WI38 (cell line): ENCODE measurements around the gene LRRC43.

Experiments used
- H3K4me3 ChIP-seq: 2 replicates; pipeline ENCODE4 v1.5.1; 2011; ENCODE audit warnings: low read depth, mild to moderate bottlenecking, control low read depth, low read length
- TF ChIP-seq, protein P1 (sequence below): IDR thresholded peaks from 2 replicates; pipeline ENCODE4 v1.5.1; 2012; ENCODE audit warnings: low read depth, mild to moderate bottlenecking, control low read depth, low read length

The LRRC43 gene

GRCh38 chr12:122228092-122228491, 45.2 kb downstream of the LRRC43 start:
- TF ChIP-seq, protein P1, sequence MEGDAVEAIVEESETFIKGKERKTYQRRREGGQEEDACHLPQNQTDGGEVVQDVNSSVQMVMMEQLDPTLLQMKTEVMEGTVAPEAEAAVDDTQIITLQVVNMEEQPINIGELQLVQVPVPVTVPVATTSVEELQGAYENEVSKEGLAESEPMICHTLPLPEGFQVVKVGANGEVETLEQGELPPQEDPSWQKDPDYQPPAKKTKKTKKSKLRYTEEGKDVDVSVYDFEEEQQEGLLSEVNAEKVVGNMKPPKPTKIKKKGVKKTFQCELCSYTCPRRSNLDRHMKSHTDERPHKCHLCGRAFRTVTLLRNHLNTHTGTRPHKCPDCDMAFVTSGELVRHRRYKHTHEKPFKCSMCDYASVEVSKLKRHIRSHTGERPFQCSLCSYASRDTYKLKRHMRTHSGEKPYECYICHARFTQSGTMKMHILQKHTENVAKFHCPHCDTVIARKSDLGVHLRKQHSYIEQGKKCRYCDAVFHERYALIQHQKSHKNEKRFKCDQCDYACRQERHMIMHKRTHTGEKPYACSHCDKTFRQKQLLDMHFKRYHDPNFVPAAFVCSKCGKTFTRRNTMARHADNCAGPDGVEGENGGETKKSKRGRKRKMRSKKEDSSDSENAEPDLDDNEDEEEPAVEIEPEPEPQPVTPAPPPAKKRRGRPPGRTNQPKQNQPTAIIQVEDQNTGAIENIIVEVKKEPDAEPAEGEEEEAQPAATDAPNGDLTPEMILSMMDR = no peak
- no peak overlapping the region for H3K4me3 ChIP-seq

DNA sequence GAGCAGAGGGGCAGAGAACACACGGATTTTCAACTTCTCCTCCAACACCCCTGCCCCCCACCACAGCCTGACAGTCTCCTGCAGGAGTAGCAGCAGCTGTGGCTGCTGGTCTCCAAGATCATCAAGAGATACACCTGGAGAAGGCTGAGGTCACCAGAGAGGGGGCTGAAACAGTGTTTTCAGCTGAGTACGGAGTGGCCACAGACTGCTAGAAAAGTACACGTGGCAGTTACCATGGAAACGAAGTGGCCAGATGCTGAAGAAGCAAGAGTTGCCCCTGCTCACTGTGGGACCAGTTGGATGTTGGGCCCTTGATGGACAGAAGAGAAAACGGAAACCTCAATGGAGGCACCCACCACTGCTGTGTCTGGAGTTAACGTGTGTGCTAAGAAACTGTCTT, 47.9 kb downstream of the LRRC43 start:
- no peak overlapping the region for H3K4me3 ChIP-seq
- TF ChIP-seq, protein P1 = no peak

GRCh38 chr12:122232691-122233090, 49.8 kb downstream of the LRRC43 start:
- no peak overlapping the region for H3K4me3 ChIP-seq
- TF ChIP-seq, protein P1 = no peak

- TF ChIP-seq, protein P1 = no peak
- no peak overlapping the region for H3K4me3 ChIP-seq
Measured at GRCh38 chr12:122235741-122236140, 52.8 kb downstream of the LRRC43 start.

DNA sequence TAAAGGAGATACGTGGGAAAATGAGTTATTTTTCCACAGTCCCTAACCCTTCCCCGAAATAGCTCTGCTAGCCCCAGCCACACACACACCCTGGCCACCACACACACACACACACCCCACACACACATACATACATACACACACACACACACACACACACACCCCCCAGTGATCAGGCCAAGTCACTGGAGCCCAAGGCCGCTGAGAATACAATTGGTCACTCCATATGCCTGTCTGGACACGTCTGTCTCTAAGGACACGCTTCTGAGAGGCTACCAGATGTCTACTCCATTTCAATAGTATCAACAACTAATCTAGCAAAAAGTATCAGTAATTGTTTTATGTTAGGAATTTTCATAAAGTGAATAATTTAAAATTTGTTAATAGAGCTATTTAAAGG, 55.9 kb downstream of the LRRC43 start:
- H3K4me3 ChIP-seq = no peak overlapping the region
- TF ChIP-seq, protein P1 = no peak

- H3K4me3 ChIP-seq = no peak overlapping the region
- TF ChIP-seq, protein P1 = no peak
Measured at GRCh38 chr12:122243965-122244364, 61.0 kb downstream of the LRRC43 start.

DNA sequence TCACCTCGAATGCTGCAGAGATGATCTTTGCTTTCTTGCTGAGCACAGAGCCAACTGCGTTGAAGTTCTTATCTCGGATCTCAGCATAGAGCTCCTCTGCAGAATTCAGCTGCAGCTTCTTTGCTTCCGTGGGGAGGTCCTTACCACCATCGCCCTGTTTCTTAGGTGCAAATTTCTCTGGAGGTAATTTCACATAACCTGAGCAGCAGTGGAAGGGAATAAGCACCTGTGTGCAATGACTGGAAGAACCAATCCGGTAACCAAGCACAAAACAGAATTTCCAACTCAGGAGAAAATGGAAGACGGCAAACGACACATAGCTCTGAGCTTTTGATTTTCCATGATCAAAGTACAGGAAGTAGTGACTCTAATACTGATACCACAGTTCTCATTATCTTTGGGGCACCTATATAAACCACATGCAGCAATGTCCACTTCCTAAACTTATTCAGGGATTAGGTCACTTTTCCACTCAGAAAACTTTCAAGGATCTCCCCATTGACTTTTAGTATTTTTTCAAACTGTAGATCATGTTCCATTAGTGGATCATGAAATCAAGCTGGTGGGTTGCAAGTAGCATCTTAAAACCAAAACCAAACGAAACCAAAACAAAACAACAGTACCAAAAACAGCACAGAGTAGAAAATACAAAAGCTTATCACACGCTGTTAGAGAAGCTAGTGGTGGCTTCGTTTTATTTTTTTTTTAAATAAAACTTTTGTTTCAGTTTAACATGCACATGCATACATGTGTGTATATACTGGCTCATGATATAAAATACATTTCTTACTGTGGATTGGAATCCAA, 61.8 kb downstream of the LRRC43 start:
- TF ChIP-seq, protein P1 = no peak
- H3K4me3 ChIP-seq = no peak overlapping the region
